Measurements from ENCODE around the gene MKI67.

Gene MKI67

GRCh38 chr10:128047991-128048818, 78.0 kb downstream of the MKI67 start:
- Histone ChIP-seq H3K9ac (ENCODE audit: low read depth in 1 of 2, low read length in 2 of 2) (peak overlapping the region; percentile 30 to 52), H3K27ac (ENCODE audit: low read depth, low read length) (peak overlapping the region; percentile 33)

GRCh38 chr10:128047351-128047750, 78.9 kb downstream of the MKI67 start:
- peak overlapping the region; percentile 57 to 59 for H3K4me3 ChIP-seq (ENCODE audit: low read depth in 1 of 2, low read length in 2 of 2)
- peaks cover 6 to 21% of the 10 kb centered on the region in 2 donors for H3K36me3 ChIP-seq (ENCODE audit: control insufficient read depth in 1 of 2, insufficient read depth in 2 of 2, low read length in 2 of 2)
- peak overlapping the region; percentile 33 for H3K27ac ChIP-seq (ENCODE audit: low read depth, low read length)
- H3K27me3 ChIP-seq (ENCODE audit: control insufficient read depth in 1 of 2, insufficient read depth in 2 of 2, low read length in 2 of 2) = no peaks in the 10 kb centered on the region
- H3K9me3 ChIP-seq (ENCODE audit: control insufficient read depth in 1 of 2, low read length in 2 of 2) = no peaks in the 10 kb centered on the region
- H3K9ac ChIP-seq (ENCODE audit: low read depth in 1 of 2, low read length in 2 of 2) = peak overlapping the region; percentile 30 to 52
- peaks cover 25 to 36% of the 10 kb centered on the region in 2 donors for H3K4me1 ChIP-seq (ENCODE audit: control insufficient read depth in 1 of 2, insufficient read depth in 2 of 2, low read length in 2 of 2)

More at GRCh38 chr10:128047991-128048818, 78.0 kb downstream of the MKI67 start:
- Histone ChIP-seq H3K27me3 (ENCODE audit: control insufficient read depth in 1 of 2, insufficient read depth in 2 of 2, low read length in 2 of 2) (no peaks in the 10 kb centered on the region), H3K9me3 (ENCODE audit: control insufficient read depth in 1 of 2, low read length in 2 of 2) (no peaks in the 10 kb centered on the region), H3K4me3 (ENCODE audit: low read depth in 1 of 2, low read length in 2 of 2) (peak overlapping the region; percentile 57 to 59), H3K4me1 (ENCODE audit: control insufficient read depth in 1 of 2, insufficient read depth in 2 of 2, low read length in 2 of 2) (peaks cover 25 to 39% of the 10 kb centered on the region in 2 donors), H3K36me3 (ENCODE audit: control insufficient read depth in 1 of 2, insufficient read depth in 2 of 2, low read length in 2 of 2) (peaks cover 8 to 29% of the 10 kb centered on the region in 2 donors)

GRCh38 chr10:128046953-128047290, 79.3 kb downstream of the MKI67 start:
- Histone ChIP-seq H3K9me3 (ENCODE audit: control insufficient read depth in 1 of 2, low read length in 2 of 2) (no peaks in the 10 kb centered on the region), H3K36me3 (ENCODE audit: control insufficient read depth in 1 of 2, insufficient read depth in 2 of 2, low read length in 2 of 2) (peaks cover 6 to 16% of the 10 kb centered on the region in 2 donors), H3K9ac (ENCODE audit: low read depth in 1 of 2, low read length in 2 of 2) (no peak overlapping the region), H3K27ac (ENCODE audit: low read depth, low read length) (no peak overlapping the region), H3K4me3 (ENCODE audit: low read depth in 1 of 2, low read length in 2 of 2) (peak overlapping the region; percentile 41 to 57), H3K27me3 (ENCODE audit: control insufficient read depth in 1 of 2, insufficient read depth in 2 of 2, low read length in 2 of 2) (no peaks in the 10 kb centered on the region), H3K4me1 (ENCODE audit: control insufficient read depth in 1 of 2, insufficient read depth in 2 of 2, low read length in 2 of 2) (peaks cover 25 to 36% of the 10 kb centered on the region in 2 donors)
